ENCODE results near the gene AKAP4.
A peak's percentile ranks its signal among the peaks of the same experiment; 100 is the strongest.

Gene AKAP4

DNA sequence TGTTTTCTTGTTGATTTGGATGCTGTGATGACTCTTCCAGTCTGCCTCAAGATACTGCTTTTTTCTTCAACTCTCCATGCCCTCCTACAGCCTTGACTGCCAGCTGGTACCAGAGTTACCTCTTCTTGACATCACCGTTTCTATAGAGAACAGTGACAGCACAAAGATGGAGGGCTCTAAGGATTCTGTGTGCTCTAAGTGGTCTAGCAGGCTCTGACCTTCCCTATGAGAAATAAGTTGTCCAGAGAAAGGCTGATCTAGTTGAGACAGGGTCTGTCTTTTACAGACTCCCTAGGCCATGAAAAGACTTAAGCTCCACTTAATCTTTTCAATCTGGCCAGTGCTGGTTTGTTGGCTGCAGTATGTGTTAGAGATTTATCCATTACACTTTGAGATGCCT, at the start of gene AKAP4:
Gene AKAP4 (minus strand): TSS at position 101 of the 400 bp plus-strand sequence. CDS start 118 bp downstream, outside the sequence.
- no peak for DNase-seq (ENCODE audit: low spot score)

DNA sequence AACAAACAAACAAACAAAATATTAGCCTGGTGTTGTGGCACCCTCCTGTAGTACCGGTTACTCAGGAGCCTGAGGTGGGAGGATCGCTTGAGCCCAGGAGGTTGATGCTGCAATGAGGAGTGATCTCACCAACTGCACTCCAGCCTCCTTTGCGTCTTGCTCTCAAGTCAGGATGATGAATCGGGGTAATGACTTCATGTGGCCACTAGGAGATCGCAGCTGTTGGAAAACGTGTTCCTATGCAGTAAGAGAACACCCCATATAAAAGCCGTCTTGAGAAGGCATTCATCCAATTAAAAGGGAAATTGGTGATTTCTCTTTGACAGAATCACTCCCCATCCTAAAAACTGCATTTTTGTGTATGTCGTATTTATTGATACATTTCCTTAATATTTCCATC, 10.7 kb upstream of the AKAP4 start:
- DNase-seq (ENCODE audit: low spot score), result no peak

GRCh38 chrX:50206753-50207152, 5.9 kb upstream of the AKAP4 start:
- no peak for DNase-seq (ENCODE audit: low spot score)

DNA sequence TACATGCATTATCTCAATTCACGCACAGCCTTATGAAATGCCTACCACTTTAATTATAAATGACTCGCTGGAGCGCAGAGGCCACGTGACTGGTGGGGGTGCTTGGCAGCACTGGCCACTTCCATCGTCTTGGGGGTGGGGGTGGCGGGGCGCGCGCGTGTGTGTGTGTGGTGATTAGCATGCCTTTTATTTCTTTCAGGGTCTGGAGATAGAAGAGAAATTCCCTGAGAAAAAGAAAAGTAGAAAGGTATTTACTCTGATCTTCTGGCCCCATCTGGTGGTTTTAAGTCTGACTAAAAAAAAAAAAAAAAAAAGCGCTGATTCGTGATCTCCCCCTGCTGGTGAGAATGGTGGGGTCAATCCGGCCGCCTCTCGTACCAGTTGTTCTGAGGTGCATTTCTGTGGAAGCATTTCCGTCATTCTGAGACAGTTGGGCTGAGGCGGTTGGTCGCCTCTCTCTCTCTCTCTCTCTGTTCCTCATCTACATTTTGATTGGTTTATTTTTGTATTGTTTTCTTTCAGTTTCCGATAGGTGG, 3.6 kb upstream of the AKAP4 start, which contains the start of gene CCNB3:
Gene CCNB3 (plus strand): TSS at position 402 of the 536 bp plus-strand sequence. CDS start 80,399 bp downstream, outside the sequence.
- DNase-seq (ENCODE audit: low spot score), result peak; percentile 70

GRCh38 chrX:50202539-50202938, 1.7 kb upstream of the AKAP4 start:
- no peak for DNase-seq (ENCODE audit: low spot score)

DNA sequence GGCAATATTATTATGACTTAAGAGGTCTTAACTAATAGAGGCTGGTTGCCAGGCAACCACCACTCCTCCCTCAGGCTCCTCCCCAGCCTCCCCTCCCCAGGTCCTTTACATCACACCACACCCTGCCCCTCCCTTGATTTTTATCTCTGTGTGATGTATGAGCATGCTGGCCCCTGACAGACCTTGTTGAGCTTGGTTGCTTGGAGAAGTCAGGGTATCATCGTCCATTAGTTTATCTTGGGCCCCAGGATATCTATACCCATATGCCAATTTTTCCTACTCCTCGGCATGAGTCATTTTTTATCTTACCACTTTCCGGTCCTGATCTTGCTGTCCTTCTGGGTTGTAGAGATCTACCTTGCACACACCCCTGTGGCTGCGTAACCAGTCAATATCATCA, 2.5 kb downstream of the AKAP4 start:
- peak; percentile 51 for DNase-seq (ENCODE audit: low spot score)

DNA sequence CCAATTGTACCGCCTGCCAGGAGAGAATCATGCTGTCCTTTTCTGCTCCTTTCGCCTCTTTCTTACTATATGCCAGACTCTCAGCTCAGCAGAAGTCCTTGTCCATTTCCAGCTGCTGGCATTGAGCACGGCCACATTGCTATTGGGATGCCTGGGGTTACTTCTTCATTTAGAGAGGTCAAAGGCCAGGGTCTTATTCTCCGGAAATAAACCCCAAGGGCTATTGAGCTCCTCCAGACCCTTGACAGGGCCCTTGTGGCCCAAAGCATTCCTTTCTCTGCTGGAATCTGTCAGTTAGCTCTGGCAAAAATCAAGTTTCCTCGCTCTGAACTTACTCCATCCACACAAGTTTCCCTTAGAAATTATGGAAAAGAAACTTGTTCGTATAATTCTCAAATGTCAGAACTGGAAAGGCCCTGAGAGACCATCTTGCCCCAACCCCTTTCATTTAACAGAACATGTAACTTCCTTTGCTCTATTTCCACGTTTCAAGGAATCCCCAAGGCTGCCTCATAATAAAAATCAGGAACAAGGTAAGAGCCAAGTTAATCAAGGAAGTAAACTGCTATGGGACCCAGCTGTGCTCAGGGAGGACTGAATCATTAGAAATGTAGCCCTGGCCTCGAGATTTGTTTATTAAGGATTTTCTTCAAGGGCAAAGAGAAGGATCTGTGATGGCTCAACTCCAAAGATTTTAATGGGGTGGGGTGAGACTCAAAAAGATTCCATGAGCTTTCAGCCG, 11.8 kb downstream of the AKAP4 start:
- no peak for DNase-seq (ENCODE audit: low spot score)

- no peak for DNase-seq (ENCODE audit: low spot score)
These were observed 16.9 kb downstream of the AKAP4 start for GRCh38 chrX:50183891-50184290.

- DNase-seq (ENCODE audit: low spot score), result no peak
These were observed 20.5 kb downstream of the AKAP4 start for GRCh38 chrX:50180073-50180940.

DNA sequence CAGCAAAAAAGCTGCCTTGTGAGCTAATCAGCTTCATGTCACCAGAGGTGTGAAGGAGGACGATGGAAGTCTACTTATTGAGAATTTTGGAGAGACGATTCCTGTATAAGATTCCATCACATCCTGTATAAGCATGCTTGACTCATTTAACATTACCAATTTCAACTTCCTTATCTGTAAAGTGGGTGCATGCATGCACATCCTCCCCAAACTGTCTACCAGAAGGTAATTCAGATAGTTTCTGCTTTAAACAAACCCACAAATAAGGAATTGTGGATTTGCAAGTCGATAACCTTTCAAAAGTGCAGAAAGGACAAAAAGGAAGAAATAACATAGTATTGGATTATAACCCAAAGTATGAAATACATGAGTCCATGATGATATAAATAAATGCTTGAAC, 31.1 kb downstream of the AKAP4 start:
- DNase-seq (ENCODE audit: low spot score), result no peak

- peak; percentile 9 for DNase-seq (ENCODE audit: low spot score)
These were observed 32.5 kb downstream of the AKAP4 start for GRCh38 chrX:50168241-50168687.

DNA sequence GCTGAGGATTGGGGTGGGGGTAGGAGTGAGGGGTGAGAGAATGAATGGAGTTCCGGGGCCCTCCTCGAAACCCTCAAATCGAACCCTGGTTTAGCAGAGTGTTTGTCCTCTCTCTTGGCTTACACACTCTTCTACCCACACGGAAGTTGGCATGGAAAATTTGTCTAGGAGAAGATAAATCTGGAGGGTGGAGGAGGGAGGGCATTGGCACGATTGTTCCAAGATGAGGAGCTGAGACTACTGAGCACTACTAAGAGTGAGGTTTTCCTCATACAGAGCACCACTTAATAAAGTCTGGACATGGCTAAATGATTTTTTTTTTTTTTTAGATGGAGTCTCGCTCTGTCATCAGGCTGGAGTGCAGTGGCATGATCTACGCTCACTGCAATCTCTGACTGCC, 33.4 kb downstream of the AKAP4 start:
- no peak for DNase-seq (ENCODE audit: low spot score)

- no peak for DNase-seq (ENCODE audit: low spot score)
These were observed 35.1 kb downstream of the AKAP4 start for GRCh38 chrX:50165727-50166126.

GRCh38 chrX:50161127-50161526, 39.7 kb downstream of the AKAP4 start:
- DNase-seq (ENCODE audit: low spot score), result no peak

DNA sequence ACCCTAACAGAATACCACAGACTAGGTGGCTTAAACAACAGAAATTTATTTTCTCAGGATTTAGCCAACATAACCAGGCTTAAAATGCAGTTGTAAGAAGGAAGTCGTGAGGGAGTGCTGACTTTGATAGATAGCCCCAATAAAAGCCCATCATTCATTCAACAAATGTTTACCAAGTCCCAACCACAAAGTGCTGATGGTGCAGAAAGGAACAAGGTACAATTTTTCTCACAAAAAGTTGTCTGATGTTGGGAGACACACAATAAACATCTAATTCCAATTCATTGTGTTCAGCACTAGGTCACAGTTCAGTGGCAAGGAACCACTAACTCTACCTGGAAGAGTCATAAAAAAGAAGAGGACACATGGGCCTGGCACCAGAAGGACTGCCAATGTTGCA, 42.2 kb downstream of the AKAP4 start:
- DNase-seq (ENCODE audit: low spot score), result no peak

- DNase-seq (ENCODE audit: low spot score), result no peak
These were observed 43.2 kb downstream of the AKAP4 start for GRCh38 chrX:50157545-50158135.

GRCh38 chrX:50154429-50154828, 46.4 kb downstream of the AKAP4 start:
- no peak for DNase-seq (ENCODE audit: low spot score)

DNA sequence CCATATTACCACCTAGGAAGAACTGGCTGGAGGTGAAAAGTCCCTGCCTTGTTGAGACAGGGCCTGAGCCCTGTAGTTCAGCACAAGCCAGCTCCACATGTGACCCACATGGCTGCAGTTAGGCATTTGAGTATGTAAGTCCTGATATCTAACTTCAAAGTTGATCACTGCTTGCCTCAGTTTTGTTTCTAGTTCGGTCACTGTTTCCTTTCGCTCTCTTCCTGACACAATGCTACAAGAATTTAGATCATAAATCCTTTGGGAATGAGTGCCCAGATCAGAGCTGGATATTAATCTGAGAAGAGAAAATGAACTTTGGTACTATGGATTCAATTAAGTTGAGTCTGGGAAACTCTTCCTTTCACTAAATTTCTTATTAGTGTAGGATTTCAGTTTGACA, 48.4 kb downstream of the AKAP4 start:
- DNase-seq (ENCODE audit: low spot score), result no peak

- DNase-seq (ENCODE audit: low spot score), result no peak
These were observed 52.8 kb downstream of the AKAP4 start for GRCh38 chrX:50147972-50148371.

Data from hematopoietic multipotent progenitor cell treated with erythropoietin and hydrocortisone succinate and interleukin-3 and kit ligand, for 17 days (in vitro differentiated cells).